ENCODE data around the gene COG3. TPM values are rescaled to one million over a fixed set of nuclear protein-coding genes. Genes with fewer than 3 reads are reported as not detected.

Gene COG3
- total and polyA plus RNA-seq, 2 experiments from 2014 or later, result 26.2 to 82.9 TPM

DNA sequence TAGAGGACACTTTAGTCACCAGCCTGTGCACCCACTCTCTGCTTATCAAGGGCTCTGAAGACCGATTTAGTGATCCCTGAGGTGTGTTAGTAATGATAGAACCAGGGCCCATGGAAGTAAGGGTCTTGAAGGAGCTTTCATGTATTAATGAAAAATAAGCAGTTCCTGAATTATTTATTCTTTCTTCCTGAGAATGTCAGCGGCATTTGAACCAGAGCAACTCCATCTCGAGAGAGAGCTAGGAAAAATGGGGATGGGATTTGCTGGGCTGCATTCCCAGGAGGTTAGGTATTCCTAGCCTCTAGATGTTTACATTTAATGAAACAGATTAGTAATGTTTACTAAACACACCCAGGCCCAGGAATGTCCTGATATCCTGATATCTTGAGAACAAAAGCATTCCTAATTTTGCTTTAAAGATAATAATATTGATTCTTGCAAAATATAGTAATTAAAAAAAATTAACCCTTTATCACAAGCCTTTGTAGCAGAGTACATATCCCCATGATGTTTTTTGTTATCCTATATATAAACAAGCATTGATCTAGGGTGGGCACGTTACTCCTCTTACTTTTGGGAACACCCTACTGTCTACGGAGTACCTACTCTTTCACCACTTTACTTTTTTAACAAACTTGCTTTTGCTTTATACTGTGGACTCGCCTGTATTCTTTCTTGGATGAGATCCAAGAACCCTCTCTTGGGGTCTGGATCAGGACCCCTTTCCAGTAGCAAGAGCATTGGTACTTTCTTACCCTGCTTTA lies 63.1 kb downstream of the COG3 start:
- Histone ChIP-seq H3K27me3 (no peaks in the 10 kb centered on the region), H3K27ac (no peak overlapping the region), H3K9me3 (ENCODE audit: low read depth) (no peaks in the 10 kb centered on the region), H3K4me1 (ENCODE audit: low read depth) (peaks cover 26% of the 10 kb centered on the region), H3K4me3 (no peak overlapping the region), H3K36me3 (peaks cover 27% of the 10 kb centered on the region)
- DNase-seq (ENCODE audit: low read depth in 1 of 2, low spot score in 1 of 2), result no peak
- TF ChIP-seq, protein P1, sequence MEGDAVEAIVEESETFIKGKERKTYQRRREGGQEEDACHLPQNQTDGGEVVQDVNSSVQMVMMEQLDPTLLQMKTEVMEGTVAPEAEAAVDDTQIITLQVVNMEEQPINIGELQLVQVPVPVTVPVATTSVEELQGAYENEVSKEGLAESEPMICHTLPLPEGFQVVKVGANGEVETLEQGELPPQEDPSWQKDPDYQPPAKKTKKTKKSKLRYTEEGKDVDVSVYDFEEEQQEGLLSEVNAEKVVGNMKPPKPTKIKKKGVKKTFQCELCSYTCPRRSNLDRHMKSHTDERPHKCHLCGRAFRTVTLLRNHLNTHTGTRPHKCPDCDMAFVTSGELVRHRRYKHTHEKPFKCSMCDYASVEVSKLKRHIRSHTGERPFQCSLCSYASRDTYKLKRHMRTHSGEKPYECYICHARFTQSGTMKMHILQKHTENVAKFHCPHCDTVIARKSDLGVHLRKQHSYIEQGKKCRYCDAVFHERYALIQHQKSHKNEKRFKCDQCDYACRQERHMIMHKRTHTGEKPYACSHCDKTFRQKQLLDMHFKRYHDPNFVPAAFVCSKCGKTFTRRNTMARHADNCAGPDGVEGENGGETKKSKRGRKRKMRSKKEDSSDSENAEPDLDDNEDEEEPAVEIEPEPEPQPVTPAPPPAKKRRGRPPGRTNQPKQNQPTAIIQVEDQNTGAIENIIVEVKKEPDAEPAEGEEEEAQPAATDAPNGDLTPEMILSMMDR (IDR thresholded peaks at IDR 0.05; ENCODE audit: low read depth, low read length), result no peak

DNA sequence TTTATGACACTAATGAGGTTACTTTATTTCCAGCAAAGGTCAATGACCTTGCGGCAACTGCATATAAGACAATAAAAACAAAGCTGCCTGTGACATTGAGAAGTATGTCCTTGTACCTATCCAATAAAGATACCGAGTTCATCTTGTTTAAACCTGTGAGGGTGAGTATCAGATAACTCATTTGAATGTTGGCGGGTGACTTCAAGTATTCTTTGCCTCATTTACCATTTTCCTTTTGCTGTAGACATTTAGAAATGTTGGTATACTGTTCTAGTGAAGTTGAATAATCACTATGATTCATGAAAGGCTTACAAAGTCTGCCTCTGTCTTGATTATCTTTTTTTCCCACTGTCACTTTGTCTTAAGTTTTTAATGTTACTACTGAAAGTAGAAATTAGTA lies 65.0 kb downstream of the COG3 start:
- TF ChIP-seq, protein P1 (IDR thresholded peaks at IDR 0.05; ENCODE audit: low read depth, low read length), result no peak
- DNase-seq (ENCODE audit: low read depth in 1 of 2, low spot score in 1 of 2), result no peak
- Histone ChIP-seq H3K4me1 (ENCODE audit: low read depth) (peaks cover 18% of the 10 kb centered on the region), H3K27ac (no peak overlapping the region), H3K27me3 (no peaks in the 10 kb centered on the region), H3K9me3 (ENCODE audit: low read depth) (no peaks in the 10 kb centered on the region), H3K4me3 (no peak overlapping the region), H3K36me3 (peaks cover 28% of the 10 kb centered on the region)

DNA sequence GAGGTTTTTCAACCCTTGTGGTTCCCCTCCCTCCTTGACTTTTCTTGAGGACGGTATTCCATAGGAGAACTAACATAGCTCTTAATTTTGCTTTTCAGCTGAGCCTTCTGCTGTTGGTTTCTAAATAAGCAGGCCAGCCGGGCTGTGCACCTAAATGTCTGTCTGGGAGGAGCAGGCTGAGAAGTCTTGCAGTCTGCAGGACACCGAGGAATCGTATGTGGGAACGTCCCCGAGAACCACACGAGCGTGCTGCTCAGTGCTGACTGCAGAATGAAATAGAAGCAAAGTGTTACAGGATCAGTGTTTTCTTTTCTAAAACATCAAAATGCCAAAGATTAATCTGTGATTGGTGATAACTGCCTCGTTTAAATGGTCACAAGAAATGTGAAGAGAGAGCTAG lies 69.9 kb downstream of the COG3 start:
- Histone ChIP-seq H3K36me3 (peaks cover 33% of the 10 kb centered on the region), H3K9me3 (ENCODE audit: low read depth) (no peaks in the 10 kb centered on the region)
- DNase-seq (ENCODE audit: low read depth in 1 of 2, low spot score in 1 of 2), result no peak

DNA sequence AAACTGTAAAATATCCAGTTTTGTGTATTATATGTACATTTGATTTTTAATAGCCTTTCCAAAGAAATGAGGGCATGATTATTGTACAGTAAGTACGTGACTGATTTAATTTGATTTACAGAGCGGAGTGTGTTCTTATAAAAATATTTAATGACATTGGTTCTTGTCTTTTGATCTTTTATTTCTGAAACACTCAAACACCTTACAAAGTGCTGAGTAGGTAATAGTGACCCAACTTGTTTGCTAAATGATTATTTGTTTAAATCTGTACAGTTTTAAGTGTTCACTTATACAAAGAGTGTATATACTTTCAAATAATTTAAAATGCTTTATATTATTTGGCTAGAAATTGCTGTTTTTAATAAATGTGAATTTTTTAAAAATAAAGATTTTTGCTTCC lies 71.5 kb downstream of the COG3 start:
- Histone ChIP-seq H3K9me3 (ENCODE audit: low read depth) (no peaks in the 10 kb centered on the region), H3K27ac (no peak overlapping the region), H3K4me3 (no peak overlapping the region), H3K4me1 (ENCODE audit: low read depth) (no peaks in the 10 kb centered on the region), H3K27me3 (no peaks in the 10 kb centered on the region), H3K36me3 (peaks cover 18% of the 10 kb centered on the region)
- DNase-seq (ENCODE audit: low read depth in 1 of 2, low spot score in 1 of 2), result no peak
- TF ChIP-seq, protein P1 (IDR thresholded peaks at IDR 0.05; ENCODE audit: low read depth, low read length), result no peak

More for the DNA sequence above, 69.9 kb downstream of the COG3 start:
- H3K4me3 ChIP-seq, result no peak overlapping the region
- TF ChIP-seq, protein P1 (IDR thresholded peaks at IDR 0.05; ENCODE audit: low read depth, low read length), result no peak
- no peaks in the 10 kb centered on the region for H3K27me3 ChIP-seq
- no peak overlapping the region for H3K27ac ChIP-seq
- H3K4me1 ChIP-seq (ENCODE audit: low read depth), result no peaks in the 10 kb centered on the region

DNA sequence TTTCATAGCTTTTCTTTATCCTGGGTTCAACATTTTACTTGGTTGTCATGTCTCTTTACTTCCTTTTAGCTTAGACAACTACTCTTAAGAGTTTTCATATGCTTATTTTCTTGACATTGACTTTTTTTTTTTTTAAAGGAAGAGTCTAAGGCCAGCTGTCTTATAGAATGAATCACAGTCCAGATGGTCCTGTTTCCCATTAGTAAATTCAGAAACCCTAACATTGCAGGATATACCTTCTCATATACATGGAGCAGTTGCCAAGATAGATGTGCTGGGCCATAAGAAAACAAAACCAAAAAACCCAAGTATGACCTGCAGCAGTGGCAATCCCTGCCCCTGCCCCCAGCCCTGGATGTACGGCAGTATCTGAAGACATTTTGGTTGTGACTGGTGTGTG lies 72.8 kb downstream of the COG3 start:
- Histone ChIP-seq H3K4me1 (ENCODE audit: low read depth) (no peaks in the 10 kb centered on the region), H3K4me3 (no peak overlapping the region), H3K36me3 (peaks cover 17% of the 10 kb centered on the region), H3K9me3 (ENCODE audit: low read depth) (no peaks in the 10 kb centered on the region), H3K27me3 (no peaks in the 10 kb centered on the region), H3K27ac (no peak overlapping the region)
- TF ChIP-seq, protein P1 (IDR thresholded peaks at IDR 0.05; ENCODE audit: low read depth, low read length), result no peak
- DNase-seq (ENCODE audit: low read depth in 1 of 2, low spot score in 1 of 2), result no peak
